Prostate gland (tissue), 2 donors: Measurements from ENCODE around the gene SPRING1.

Experiments
- CTCF ChIP-seq, 4 experiments: fragments of 200-600 bp in 2 of 4; fragments of 450-650 bp in 2 of 4; sonication (generic) in 2 of 4; IDR thresholded peaks; 1 replicate in 3 of 4; 2 replicates in 1 of 4; pipeline ENCODE4 v1.5.1; 2016 to 2019; ENCODE audit warnings: antibody characterized with exemption in 4 of 4, mild to moderate bottlenecking in 2 of 4, moderate library complexity in 2 of 4
- POLR2A ChIP-seq: fragments of 450-650 bp; IDR thresholded peaks from one replicate; pipeline ENCODE4 v1.6.1; 2016; ENCODE audit warnings: antibody characterized with exemption, mild to moderate bottlenecking
- POLR2AphosphoS5 ChIP-seq: sonication (generic); formaldehyde crosslinking; IDR thresholded peaks from one replicate; pipeline ENCODE4 v1.6.1; 2017; ENCODE audit warnings: antibody characterized with exemption

DNA sequence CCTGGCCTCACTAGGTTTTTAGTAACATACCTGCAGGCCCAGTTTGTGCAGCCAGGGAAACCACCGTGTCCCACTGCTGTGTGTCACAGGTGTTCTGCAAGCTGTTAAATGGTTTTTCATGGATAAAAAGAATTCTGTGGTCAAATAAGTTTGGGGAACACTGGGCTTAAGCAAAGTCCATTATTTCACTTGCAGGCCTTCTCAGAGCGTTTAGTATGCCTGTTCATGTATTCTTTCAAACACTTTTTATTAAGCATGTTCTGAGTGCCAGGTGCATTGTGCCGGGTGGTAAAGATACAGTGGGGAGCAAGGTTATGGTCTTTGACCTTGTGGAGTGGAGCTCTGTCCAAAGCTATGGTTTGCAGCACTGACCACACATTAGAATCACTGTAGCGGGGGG is 7.7 kb upstream of the SPRING1 start:
- TF ChIP-seq CTCF (IDR thresholded peaks at IDR 0.05) (no peak), POLR2AphosphoS5 (no peak), POLR2A (no peak)
